ENCODE data around the gene ATP6V0C. TPM values are rescaled to one million over a fixed set of nuclear protein-coding genes. Genes with fewer than 3 reads are reported as not detected.

The ATP6V0C gene
- total and polyA plus RNA-seq, 2 of the 13 experiments (the other 11 are each of a cell fraction or from before 2014, with no cell fraction given): 10.4 to 20.1 TPM

- TF ChIP-seq POGZ (CRISPR knock-in tag; IDR thresholded peaks at IDR 0.05) (0 out of 2 replicates have a peak, but pooled peaks have one; percentile 38), ZNF589 (CRISPR knock-in tag; conservative IDR thresholded peaks at IDR 0.05) (peak; percentile 69; the same call in 1 of the 2 replicates), ZNF335 (CRISPR knock-in tag; IDR thresholded peaks at IDR 0.05) (0 out of 2 replicates have a peak, but pooled peaks have one; percentile 47), TEF (CRISPR knock-in tag; IDR thresholded peaks at IDR 0.05) (no peak), ZNF737 (CRISPR knock-in tag; IDR thresholded peaks at IDR 0.05; ENCODE audit: borderline replicate concordance) (no peak), WIZ (CRISPR knock-in tag; IDR thresholded peaks at IDR 0.05) (no peak), PITX1 (CRISPR knock-in tag; IDR thresholded peaks at IDR 0.05) (peak; percentile 99), KDM4B (CRISPR knock-in tag; IDR thresholded peaks at IDR 0.05) (no peak), PLSCR1 (CRISPR knock-in tag; IDR thresholded peaks at IDR 0.05; ENCODE audit: borderline replicate concordance) (no peak), MIER2 (CRISPR knock-in tag; IDR thresholded peaks at IDR 0.05) (no peak; the same call in 1 of the 2 replicates), KLF13 (CRISPR knock-in tag; IDR thresholded peaks at IDR 0.05) (no peak), TAF1 (CRISPR knock-in tag; IDR thresholded peaks at IDR 0.05) (no peak; the same call in 1 of the 2 replicates), TAF15 (IDR thresholded peaks at IDR 0.05; ENCODE audit: low read depth, low read length, poor library complexity, severe bottlenecking) (no peak), CBFB (CRISPR knock-in tag; IDR thresholded peaks at IDR 0.05) (peak; percentile 51; the same call in 1 of the 2 replicates), PRDM10 (CRISPR knock-in tag; IDR thresholded peaks at IDR 0.05; ENCODE audit: low read depth) (no peak; the same call in 1 of the 2 replicates), PRMT3 (CRISPR knock-in tag; IDR thresholded peaks at IDR 0.05; ENCODE audit: borderline replicate concordance, low read depth) (no peak), SRSF9 (IDR thresholded peaks at IDR 0.05; ENCODE audit: borderline replicate concordance, insufficient read depth, low read depth, low read length, poor library complexity, severe bottlenecking) (no peak), SMARCE1 (IDR thresholded peaks at IDR 0.05; ENCODE audit: borderline replicate concordance) (no peak), ATF7 (IDR thresholded peaks at IDR 0.05) (no peak), ATF7 (CRISPR knock-in tag; IDR thresholded peaks at IDR 0.05) (peak; percentile 30; the same call in 1 of the 2 replicates), TIGD3 (CRISPR knock-in tag; IDR thresholded peaks at IDR 0.05; ENCODE audit: borderline replicate concordance) (no peak), EED (CRISPR knock-in tag; IDR thresholded peaks at IDR 0.05) (no peak)
These were observed 28.7 kb upstream of the ATP6V0C start (continued) for GRCh38 chr16:2484898-2485508.
